Astrocyte (in vitro differentiated cells and primary cell): Measurements from ENCODE around the gene USP3.

Source experiments
- CTCF ChIP-seq: IDR thresholded peaks from 2 replicates; pipeline ENCODE4 v1.5.1; 2011; ENCODE audit warnings: low read depth, mild to moderate bottlenecking, inconsistent platforms, low read length, moderate library complexity; ENCODE audit not compliant: insufficient read depth
- EZH2 ChIP-seq: IDR thresholded peaks from 2 replicates; pipeline ENCODE4 v1.6.1; 2012; ENCODE audit warnings: mild to moderate bottlenecking, low read length, inconsistent platforms; ENCODE audit not compliant: insufficient read depth

GRCh38 chr15:63640146-63640545 lies 135.8 kb downstream of the USP3 start:
- TF ChIP-seq CTCF, result no peak
- TF ChIP-seq EZH2, result no peak
